Liver (tissue), 3 donors: ENCODE results near the gene ARL5A.

Experiments
- CTCF ChIP-seq: fragments of 150-350 bp; IDR thresholded peaks from 2 replicates; pipeline ENCODE4 v1.5.1; 2017; ENCODE audit warnings: improper control_type of control experiment, low read depth, low read length; ENCODE audit not compliant: missing input control
- EGR1 ChIP-seq, 2 donors: IDR thresholded peaks; 2 replicates each; pipeline ENCODE4 v1.6.1; 2016 to 2018; ENCODE audit warnings: antibody characterized with exemption in 2 of 2, low read depth in 2 of 2
- GABPA ChIP-seq, 2 donors: IDR thresholded peaks in 1 of 2; conservative IDR thresholded peaks in 1 of 2; 2 replicates each; pipeline ENCODE4 v1.6.1; 2016; ENCODE audit warnings: antibody characterized with exemption in 2 of 2, mild to moderate bottlenecking in 1 of 2, moderate library complexity in 1 of 2
- JUND ChIP-seq, 2 donors: IDR thresholded peaks; 2 replicates each; pipeline ENCODE4 v1.6.1; 2016; ENCODE audit warnings: antibody characterized with exemption in 2 of 2
- MAX ChIP-seq: IDR thresholded peaks from 2 replicates; pipeline ENCODE4 v1.6.1; 2016; ENCODE audit warnings: antibody characterized with exemption
- NR2F2 ChIP-seq: IDR thresholded peaks from 2 replicates; pipeline ENCODE4 v1.6.1; 2016; ENCODE audit warnings: antibody characterized with exemption
- RAD21 ChIP-seq, 2 donors: IDR thresholded peaks; 2 replicates each; pipeline ENCODE4 v1.6.1; 2016; ENCODE audit warnings: antibody characterized with exemption in 2 of 2, mild to moderate bottlenecking in 2 of 2
- REST ChIP-seq: IDR thresholded peaks from 2 replicates; pipeline ENCODE4 v1.6.1; 2016; ENCODE audit warnings: antibody characterized with exemption, mild to moderate bottlenecking
- SP1 ChIP-seq: IDR thresholded peaks from 2 replicates; pipeline ENCODE4 v1.6.1; 2018; ENCODE audit warnings: antibody characterized with exemption, mild to moderate bottlenecking
- TAF1 ChIP-seq: conservative IDR thresholded peaks from 2 replicates; pipeline ENCODE4 v1.6.1; 2016; ENCODE audit warnings: antibody characterized with exemption, mild to moderate bottlenecking
- ZBTB33 ChIP-seq: IDR thresholded peaks from 2 replicates; pipeline ENCODE4 v1.6.1; 2016; ENCODE audit warnings: antibody characterized with exemption
- TF ChIP-seq, protein P1 (sequence below): IDR thresholded peaks from 2 replicates; pipeline ENCODE4 v1.6.1; 2016; ENCODE audit warnings: antibody characterized with exemption
- donor health status: healthy.
- donor health status: healthy.

DNA sequence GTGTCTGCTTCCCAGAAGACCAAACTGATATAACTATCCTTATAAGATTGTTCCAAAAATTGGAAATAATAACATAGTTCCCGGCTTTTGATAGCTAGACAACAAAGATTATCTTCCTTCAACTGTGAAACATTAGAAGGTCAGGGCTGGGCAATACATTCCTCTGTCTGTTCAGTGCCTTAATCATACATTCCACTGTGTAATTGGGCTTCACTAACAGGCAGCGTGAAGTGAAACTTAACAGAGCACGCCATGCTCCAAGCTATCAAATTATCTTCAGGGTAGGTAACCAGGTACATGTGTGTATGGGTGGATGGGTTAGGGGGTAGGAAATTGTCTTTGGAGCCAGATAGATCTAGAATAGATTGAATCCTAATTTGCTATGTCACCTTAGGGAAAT lies 23.5 kb upstream of the ARL5A start:
- TF ChIP-seq CTCF (no peak), TAF1 (no peak), EGR1 (IDR thresholded peaks at IDR 0.05; ENCODE audit: low read depth in 2 of 2) (no peak), ZBTB33 (no peak), GABPA (IDR thresholded peaks at IDR 0.05 in 1 of 2, conservative IDR thresholded peaks at IDR 0.05 in 1 of 2) (no peak), REST (no peak), MAX (no peak), SP1 (no peak), RAD21 (IDR thresholded peaks at IDR 0.05) (no peak), NR2F2 (no peak), JUND (IDR thresholded peaks at IDR 0.05) (no peak)
- TF ChIP-seq, protein P1, sequence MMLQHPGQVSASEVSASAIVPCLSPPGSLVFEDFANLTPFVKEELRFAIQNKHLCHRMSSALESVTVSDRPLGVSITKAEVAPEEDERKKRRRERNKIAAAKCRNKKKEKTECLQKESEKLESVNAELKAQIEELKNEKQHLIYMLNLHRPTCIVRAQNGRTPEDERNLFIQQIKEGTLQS: no peak
